GM21423 (cell line): ENCODE data around the gene LGALS3BP.

ENCODE experiments used
- ATAC-seq: cut with Tn5 transposase; IDR thresholded peaks from one replicate; pipeline ENCODE4 v1.9.1; 2021; ENCODE audit warnings: mild to moderate bottlenecking, moderate library complexity; ENCODE audit not compliant: unreplicated experiment

LGALS3BP gene

GRCh38 chr17:79000396-79001189, 20.9 kb upstream of the LGALS3BP start:
- no peak for ATAC-seq

DNA sequence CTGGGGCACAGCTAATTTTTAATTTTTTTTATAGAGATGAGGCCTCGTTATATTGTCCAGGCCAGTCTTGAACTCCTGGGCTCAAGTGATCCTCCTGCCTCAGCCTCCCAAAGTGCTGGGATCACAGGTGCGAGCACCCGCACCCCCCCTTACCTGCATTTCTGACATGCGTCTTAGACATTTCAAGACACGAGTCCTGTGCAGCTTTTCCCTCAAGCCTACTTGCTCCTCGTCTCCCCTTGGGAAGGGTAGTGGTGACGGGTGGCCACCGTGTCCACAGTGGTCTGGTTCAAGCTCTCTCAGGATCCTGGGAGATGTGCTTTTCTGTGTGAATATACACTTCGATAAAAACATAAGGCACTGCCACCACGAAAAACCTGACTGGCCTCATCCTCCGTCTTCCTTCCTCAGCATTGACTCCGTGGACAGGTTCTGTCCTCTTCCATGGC, 20.2 kb upstream of the LGALS3BP start:
- ATAC-seq: no peak

DNA sequence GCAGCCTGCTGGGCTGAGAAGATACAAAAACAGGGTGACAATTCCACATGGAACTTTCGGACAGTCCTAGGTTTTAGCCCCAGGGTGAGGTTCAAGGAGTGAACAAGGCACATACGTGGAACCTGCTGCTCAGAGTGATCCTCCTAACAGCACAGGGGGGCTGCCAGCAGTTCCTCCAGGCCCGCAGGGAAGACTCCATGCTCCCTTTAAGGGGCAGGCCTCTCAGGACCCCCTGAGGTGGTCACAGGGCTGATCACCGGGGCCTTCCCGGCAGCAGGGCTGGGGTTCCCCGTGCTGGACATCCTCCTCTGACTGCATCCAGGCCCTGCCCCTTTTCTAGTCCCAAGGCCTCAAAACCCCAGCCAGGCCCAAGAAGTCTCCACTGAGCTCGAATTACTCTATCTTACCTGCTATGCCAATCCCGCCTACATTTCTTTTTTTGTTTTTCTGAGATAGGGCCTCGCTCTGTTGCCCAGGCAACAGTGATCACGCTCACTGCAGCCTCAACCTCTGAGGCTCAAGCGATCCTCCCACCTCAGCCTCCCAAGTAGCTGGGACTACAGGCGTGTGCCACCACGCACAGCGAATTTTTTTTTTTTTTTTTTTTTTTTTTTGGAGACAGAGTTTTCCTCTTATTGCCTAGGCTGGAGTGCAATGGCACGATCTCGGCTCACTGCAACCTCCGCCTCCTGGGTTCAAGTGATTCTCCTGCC, 19.5 kb upstream of the LGALS3BP start:
- no peak for ATAC-seq

DNA sequence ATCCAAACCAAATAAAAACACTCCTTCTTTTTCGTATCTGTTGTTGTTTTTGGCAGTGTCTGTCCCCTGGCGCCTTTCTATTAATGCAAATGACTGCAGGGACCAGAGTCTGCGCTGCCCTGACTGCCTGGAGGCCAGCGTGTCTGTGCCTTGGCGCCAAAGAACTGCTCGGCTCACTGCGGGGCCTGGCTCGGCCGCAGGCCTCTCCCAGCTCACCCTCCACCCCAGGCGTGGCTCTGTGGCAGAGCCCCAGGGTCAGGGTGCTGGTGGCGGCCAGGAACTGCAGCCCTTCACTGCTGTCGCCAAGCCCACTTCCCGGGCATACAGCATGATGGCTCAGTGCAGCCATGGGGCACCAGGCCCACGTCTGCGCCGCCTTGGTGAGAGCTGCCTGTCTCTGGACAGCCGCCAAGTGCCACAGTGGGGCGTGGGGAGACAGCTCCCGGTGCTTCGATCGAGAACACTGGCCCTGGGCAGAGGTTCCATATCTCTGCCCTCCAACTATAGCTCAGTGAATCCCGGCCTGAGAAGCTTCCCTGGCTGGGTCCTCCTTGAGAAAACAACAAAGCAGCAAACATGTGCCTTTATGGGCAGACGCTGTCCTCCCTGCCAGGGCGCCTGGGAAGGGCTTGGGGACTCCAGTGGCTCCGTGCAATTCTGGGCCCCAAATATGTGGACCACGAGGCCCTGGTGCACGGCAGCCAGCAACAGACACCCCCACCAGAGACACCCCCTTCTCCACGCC, 18.8 kb upstream of the LGALS3BP start:
- ATAC-seq: no peak

DNA sequence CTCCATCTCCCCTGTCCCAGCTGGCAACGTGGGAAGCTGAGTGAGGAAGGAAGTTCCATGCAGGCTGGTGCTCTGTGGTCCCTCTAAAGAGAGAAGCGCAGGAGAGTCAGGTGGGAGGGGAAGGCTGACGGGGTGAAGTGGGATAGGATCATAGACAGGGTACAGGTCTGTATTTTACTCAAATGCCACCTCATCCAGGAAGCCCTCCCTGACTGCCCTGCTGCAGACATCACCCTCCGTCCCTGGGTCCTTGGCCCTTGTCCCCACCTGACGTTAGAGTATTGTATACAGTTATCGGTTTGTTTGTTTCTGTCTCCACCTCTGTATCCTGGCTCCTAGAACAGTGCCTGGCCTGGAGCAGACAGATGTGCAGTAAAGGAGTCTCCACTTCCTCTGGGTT, 18.2 kb upstream of the LGALS3BP start:
- no peak for ATAC-seq

DNA sequence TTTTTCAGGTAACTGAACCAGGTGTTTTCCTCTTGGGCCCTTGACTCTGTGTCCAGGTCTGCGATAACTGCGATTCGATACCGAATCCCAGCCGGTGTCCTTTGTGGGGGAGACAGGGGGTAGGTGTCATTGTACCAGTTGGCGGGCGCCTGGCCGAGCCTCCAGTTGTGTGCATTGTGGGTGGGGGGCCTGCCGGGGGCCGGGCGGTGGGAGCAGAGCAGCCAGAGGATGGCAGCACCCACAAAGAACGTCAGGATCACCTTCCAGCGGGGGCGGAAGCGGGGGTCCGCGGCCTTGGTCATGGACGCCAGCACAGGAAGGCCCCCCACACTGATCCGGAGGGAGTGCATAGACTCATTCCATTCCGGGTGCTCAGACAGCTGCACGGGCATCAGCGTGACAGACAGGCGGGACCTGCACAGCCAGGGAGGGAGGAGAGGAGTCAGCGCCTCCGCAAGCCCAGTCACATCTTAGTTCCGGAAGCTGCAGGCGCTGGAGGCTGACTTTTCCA, 17.6 kb upstream of the LGALS3BP start:
- ATAC-seq: no peak

- no peak for ATAC-seq
Measured at GRCh38 chr17:78996781-78997201, 17.1 kb upstream of the LGALS3BP start.

- no peak for ATAC-seq
Measured at GRCh38 chr17:78995761-78996451, 16.2 kb upstream of the LGALS3BP start.

- no peak for ATAC-seq
Measured at GRCh38 chr17:78995022-78995760, 15.5 kb upstream of the LGALS3BP start.

- no peak for ATAC-seq
Measured at GRCh38 chr17:78993981-78994671, 14.4 kb upstream of the LGALS3BP start.

DNA sequence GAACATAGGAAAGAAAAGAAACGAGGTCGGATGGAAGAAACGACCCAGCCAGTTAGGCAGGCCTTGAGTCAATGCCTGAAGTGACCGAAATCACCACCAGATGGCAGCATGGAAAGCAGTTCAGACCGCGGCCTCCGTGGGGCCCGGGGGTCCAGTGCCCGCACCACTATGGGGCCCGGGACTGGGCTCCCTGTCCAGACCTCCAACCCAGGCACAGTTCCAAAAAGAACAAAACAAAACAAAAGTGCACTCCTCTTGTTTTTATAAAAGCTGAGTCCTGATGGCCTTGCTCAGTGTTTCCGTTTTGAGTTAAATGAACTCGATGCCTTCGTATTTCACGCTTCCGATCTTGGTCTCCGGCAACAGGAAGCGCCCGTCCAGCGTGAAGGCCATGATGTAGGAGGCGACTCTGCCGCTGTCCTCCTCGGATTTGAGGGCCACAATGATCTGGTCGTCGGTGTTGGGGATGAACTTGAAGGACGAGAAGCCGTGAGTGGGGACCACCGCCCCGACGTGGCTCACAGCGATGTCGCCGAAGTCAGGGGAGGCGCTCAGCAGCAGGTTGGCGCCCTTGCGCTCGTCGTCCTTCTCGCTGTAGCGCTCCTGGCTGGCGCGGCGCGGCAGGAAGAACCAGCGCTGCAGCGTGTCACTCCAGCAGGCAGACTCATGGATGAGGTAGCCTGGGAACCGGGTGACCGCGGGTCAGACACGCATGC, 13.7 kb upstream of the LGALS3BP start:
- ATAC-seq: no peak

DNA sequence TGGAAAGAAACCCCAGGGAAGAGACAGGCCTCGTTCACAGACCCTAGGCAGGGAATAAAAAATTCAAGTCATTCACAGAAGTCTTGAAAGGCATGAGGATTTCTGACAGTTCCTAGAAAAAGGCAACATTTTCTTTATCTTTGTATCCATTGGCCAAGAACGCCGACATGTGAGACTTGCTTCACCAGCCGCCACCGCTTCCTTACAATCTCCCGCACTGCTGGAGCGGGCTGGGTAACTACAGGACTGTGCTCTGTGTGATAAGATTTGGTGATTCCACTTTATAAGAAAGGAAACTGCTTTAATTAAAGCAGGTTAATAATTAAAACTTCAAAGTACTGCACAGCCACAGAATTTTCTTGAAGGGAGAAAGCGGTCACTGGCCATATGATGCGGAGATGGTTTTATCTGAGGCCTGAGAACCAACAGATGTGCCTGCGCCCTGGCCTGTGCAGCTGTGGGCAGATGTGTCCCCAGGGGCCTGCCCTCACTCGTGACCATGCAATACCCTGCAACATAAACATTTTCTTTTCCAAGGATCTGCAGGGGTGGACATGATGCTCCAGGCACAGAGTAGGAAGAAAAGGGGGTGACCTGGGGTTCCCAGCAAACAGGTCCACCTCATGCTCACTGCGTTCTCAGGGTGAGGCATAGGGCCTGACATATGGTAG, 13.0 kb upstream of the LGALS3BP start:
- no peak for ATAC-seq

DNA sequence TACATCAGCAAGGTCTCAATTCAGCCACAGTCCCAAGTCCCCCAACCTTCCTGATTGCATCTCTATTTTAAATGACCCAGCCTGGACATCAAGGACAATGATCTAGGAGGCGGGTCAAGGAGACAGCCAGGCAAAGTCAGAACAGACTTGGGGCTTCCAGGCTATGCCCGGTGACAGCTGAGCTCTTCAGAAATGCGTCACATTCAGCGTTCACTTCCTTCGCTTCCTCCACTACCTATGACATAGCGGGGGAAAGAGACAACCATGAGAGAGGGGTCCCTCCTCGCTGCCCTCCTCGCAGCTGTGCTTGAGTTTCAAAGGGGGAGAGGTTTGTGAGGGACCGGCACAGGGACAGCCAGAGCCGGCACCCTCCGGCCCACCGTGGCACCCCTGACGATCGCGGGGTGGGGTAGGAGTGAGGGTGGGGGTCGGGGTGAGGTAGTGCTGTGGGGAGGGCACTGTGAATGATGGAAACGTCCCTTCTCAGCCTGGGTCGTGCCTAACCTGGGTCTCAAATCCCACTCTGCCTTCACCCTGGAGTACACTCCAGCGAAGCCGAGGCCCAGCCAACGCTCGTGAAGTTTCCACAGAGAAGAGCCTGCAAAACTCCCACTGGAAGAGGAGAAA, 12.3 kb upstream of the LGALS3BP start:
- ATAC-seq: no peak

DNA sequence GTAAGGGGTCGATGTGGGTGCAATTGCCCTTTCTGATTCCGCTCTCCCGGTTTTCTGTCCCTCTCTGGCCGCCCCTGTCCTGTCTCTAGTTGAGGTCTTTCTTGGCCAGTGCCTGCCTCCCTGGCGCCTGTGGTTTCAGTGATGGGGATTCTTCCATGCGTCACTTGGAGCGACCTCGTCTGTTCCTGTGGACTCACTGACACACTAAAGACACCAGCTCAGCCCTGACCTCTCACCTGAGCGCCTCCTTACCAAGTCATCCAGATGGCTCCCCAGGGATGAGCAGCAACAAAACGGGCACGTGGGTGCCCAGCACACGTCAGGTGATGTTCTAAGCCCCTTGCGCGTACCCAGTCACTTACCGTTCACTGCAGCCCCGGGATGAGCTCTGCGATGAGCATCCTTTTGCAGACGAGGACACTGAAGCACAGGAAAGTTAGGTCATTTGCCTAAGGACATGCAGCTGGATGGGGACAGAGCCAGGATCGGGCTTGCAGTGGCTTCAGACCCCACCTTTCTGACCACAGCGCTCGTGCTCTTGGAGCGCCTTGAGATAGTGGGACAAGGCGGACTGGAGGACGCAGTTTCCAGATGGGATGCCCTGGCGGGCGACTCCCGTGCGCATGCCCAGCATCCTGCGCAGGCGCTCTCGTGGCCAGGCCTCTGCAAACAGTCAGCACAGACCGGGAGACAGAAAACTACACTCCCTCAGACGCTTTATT, 11.5 kb upstream of the LGALS3BP start:
- no peak for ATAC-seq

DNA sequence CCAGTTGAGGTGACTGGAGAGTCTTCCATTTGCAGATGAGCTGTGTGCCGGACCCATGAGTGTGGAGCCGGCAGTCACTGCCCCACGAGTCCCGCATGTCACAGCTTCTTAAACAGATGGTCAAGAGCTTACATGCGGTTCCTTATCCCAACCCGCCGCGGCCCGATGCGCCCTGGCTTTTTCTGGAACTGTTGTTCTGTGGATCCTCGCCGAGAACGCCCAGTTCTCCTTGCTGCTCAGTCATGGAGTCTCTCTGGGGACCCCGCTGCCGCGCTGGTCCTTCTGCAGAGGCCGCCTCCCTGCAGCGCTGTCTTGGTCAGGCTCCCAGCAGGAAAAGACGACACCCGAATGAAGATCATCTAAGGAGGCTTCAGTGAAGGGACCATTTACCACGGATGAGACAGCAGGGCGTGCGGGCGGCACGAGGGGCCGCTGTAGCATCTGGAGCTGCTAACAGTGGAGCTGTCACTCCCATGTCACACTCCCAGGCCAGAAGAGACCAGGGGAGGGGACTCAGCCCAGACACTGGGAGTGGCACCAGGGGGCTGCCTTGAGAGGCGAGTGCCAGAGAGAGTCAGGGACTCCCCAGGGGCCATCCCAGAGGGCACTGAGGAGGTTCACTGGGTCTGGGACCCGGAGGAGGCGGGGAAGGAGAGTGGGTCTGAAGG, 10.8 kb upstream of the LGALS3BP start:
- ATAC-seq: no peak

DNA sequence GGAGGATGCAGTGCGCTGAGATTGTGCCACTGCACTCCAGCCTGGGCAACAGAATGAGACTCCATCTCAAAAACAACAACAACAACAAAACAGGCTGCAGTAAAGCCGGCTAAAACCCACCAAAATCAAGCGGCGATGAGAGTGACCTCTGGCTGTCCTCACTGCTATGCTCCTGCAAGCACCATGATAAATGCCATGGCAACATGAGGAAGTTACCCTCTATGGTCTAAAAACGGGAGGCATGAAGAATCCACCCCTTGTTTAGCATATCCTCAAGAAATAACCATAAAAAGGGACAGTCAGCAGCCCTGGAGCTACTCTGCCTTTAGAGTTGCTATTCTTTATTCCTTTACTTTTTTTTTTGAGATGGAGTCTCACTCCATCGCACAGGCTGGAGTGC, 8.4 kb upstream of the LGALS3BP start:
- no peak for ATAC-seq
